ENCODE results near the gene AURKB.

The AURKB gene

GRCh38 chr17:8235676-8236075 is 25.3 kb upstream of the AURKB start:
- H3K27ac Mint-ChIP-seq: peak overlapping the region; percentile 10
- H3K9me3 Mint-ChIP-seq (ENCODE audit: low read depth): no peaks in the 10 kb centered on the region
- H3K27me3 Mint-ChIP-seq: no peaks in the 10 kb centered on the region
- no peak overlapping the region for H3K4me3 Mint-ChIP-seq
- H3K36me3 Mint-ChIP-seq: peaks cover 17% of the 10 kb centered on the region
- peaks cover 17% of the 10 kb centered on the region for H3K4me1 Mint-ChIP-seq (ENCODE audit: low read depth)

GRCh38 chr17:8234361-8235270 is 24.2 kb upstream of the AURKB start:
- Mint-ChIP-seq H3K4me3 (no peak overlapping the region), H3K27ac (peak overlapping the region; percentile 64), H3K9me3 (ENCODE audit: low read depth) (no peaks in the 10 kb centered on the region), H3K36me3 (peaks cover 17% of the 10 kb centered on the region), H3K27me3 (no peaks in the 10 kb centered on the region), H3K4me1 (ENCODE audit: low read depth) (peaks cover 14% of the 10 kb centered on the region)

GRCh38 chr17:8231701-8232100 is 21.3 kb upstream of the AURKB start:
- H3K27ac Mint-ChIP-seq: no peak overlapping the region
- peaks cover 19% of the 10 kb centered on the region for H3K36me3 Mint-ChIP-seq
- H3K9me3 Mint-ChIP-seq (ENCODE audit: low read depth): no peaks in the 10 kb centered on the region
- H3K4me1 Mint-ChIP-seq (ENCODE audit: low read depth): peaks cover 15% of the 10 kb centered on the region
- no peaks in the 10 kb centered on the region for H3K27me3 Mint-ChIP-seq
- H3K4me3 Mint-ChIP-seq: no peak overlapping the region

GRCh38 chr17:8227238-8227581 is 16.8 kb upstream of the AURKB start:
- Mint-ChIP-seq H3K27ac (peak overlapping the region; percentile 94), H3K4me3 (peak overlapping the region; percentile 61), H3K36me3 (peaks cover 13% of the 10 kb centered on the region), H3K9me3 (ENCODE audit: low read depth) (no peaks in the 10 kb centered on the region), H3K4me1 (ENCODE audit: low read depth) (peaks cover 42% of the 10 kb centered on the region), H3K27me3 (no peaks in the 10 kb centered on the region)

GRCh38 chr17:8226536-8227237 is 16.3 kb upstream of the AURKB start:
- peak overlapping the region; percentile 61 for H3K4me3 Mint-ChIP-seq
- peaks cover 13% of the 10 kb centered on the region for H3K36me3 Mint-ChIP-seq
- peaks cover 45% of the 10 kb centered on the region for H3K4me1 Mint-ChIP-seq (ENCODE audit: low read depth)
- no peaks in the 10 kb centered on the region for H3K27me3 Mint-ChIP-seq
- peak overlapping the region; percentile 94 for H3K27ac Mint-ChIP-seq
- no peaks in the 10 kb centered on the region for H3K9me3 Mint-ChIP-seq (ENCODE audit: low read depth)

- Mint-ChIP-seq H3K4me3 (peak overlapping the region; percentile 61), H3K27ac (peak overlapping the region; percentile 94), H3K9me3 (ENCODE audit: low read depth) (no peaks in the 10 kb centered on the region), H3K27me3 (no peaks in the 10 kb centered on the region), H3K36me3 (peaks cover 8% of the 10 kb centered on the region), H3K4me1 (ENCODE audit: low read depth) (peaks cover 49% of the 10 kb centered on the region)
Observed at GRCh38 chr17:8225813-8226535, 15.6 kb upstream of the AURKB start.

GRCh38 chr17:8224891-8225812 is 14.8 kb upstream of the AURKB start:
- Mint-ChIP-seq H3K27me3 (no peaks in the 10 kb centered on the region), H3K9me3 (ENCODE audit: low read depth) (no peaks in the 10 kb centered on the region), H3K36me3 (peaks cover 8% of the 10 kb centered on the region), H3K4me3 (peak overlapping the region; percentile 17), H3K4me1 (ENCODE audit: low read depth) (peaks cover 54% of the 10 kb centered on the region), H3K27ac (peak overlapping the region; percentile 25)

GRCh38 chr17:8223356-8224126 is 13.2 kb upstream of the AURKB start:
- Mint-ChIP-seq H3K4me1 (ENCODE audit: low read depth) (peaks cover 57% of the 10 kb centered on the region), H3K9me3 (ENCODE audit: low read depth) (no peaks in the 10 kb centered on the region), H3K27ac (peak overlapping the region; percentile 99), H3K27me3 (no peaks in the 10 kb centered on the region), H3K4me3 (peak overlapping the region; percentile 97), H3K36me3 (peaks cover 4% of the 10 kb centered on the region)

GRCh38 chr17:8222630-8223355 is 12.4 kb upstream of the AURKB start:
- Mint-ChIP-seq H3K4me3 (peak overlapping the region; percentile 97), H3K36me3 (peaks cover 4% of the 10 kb centered on the region), H3K9me3 (ENCODE audit: low read depth) (no peaks in the 10 kb centered on the region), H3K27me3 (no peaks in the 10 kb centered on the region), H3K27ac (peak overlapping the region; percentile 99), H3K4me1 (ENCODE audit: low read depth) (peaks cover 57% of the 10 kb centered on the region)

- H3K9me3 Mint-ChIP-seq (ENCODE audit: low read depth): no peaks in the 10 kb centered on the region
- peaks cover 52% of the 10 kb centered on the region for H3K4me1 Mint-ChIP-seq (ENCODE audit: low read depth)
- peak overlapping the region; percentile 99 for H3K27ac Mint-ChIP-seq
- no peaks in the 10 kb centered on the region for H3K27me3 Mint-ChIP-seq
- peak overlapping the region; percentile 97 for H3K4me3 Mint-ChIP-seq
- H3K36me3 Mint-ChIP-seq: peaks cover 4% of the 10 kb centered on the region
Observed at GRCh38 chr17:8222380-8222629, 11.9 kb upstream of the AURKB start.

- H3K4me1 Mint-ChIP-seq (ENCODE audit: low read depth): peaks cover 47% of the 10 kb centered on the region
- H3K4me3 Mint-ChIP-seq: peak overlapping the region; percentile 97
- H3K27ac Mint-ChIP-seq: peak overlapping the region; percentile 99
- H3K36me3 Mint-ChIP-seq: no peaks in the 10 kb centered on the region
- H3K27me3 Mint-ChIP-seq: no peaks in the 10 kb centered on the region
- no peaks in the 10 kb centered on the region for H3K9me3 Mint-ChIP-seq (ENCODE audit: low read depth)
Observed at GRCh38 chr17:8221663-8222379, 11.4 kb upstream of the AURKB start.

- Mint-ChIP-seq H3K4me3 (peak overlapping the region; percentile 97), H3K4me1 (ENCODE audit: low read depth) (peaks cover 39% of the 10 kb centered on the region), H3K27ac (peak overlapping the region; percentile 99), H3K9me3 (ENCODE audit: low read depth) (no peaks in the 10 kb centered on the region), H3K27me3 (no peaks in the 10 kb centered on the region), H3K36me3 (no peaks in the 10 kb centered on the region)
Observed at GRCh38 chr17:8220783-8221662, 10.6 kb upstream of the AURKB start.

Measured in activated naive CD8-positive, alpha-beta T cell (primary cell).